PC-9 (cell line): ENCODE measurements around the gene STXBP5L. TPM values are rescaled to one million over a fixed set of nuclear protein-coding genes. Genes with fewer than 3 reads are reported as not detected.

Source experiments
- BruUV-seq: library from RNA; stranded (reverse); fragments of 400-500 nt; replicated peaks from 2 replicates; lab custom pipeline; 2021; lab: Mats Ljungman, UMichigan
- CTCF ChIA-PET: fragments of 300-600 bp; sonication (Branson Sonifier 250); formaldehyde crosslinking; loops from one replicate; lab custom pipeline; 2022; ENCODE audit warnings: antibody characterized with exemption; lab: Charles Lee
- POLR2A ChIA-PET: fragments of 300-600 bp; sonication (Branson Sonifier 250); formaldehyde crosslinking; loops from one replicate; lab custom pipeline; 2022; ENCODE audit warnings: antibody characterized with exemption; ENCODE audit not compliant: unreplicated experiment; lab: Charles Lee
- DNase-seq, 2 experiments: peaks; one replicate each; pipeline versions ENCODE4 v3.0.0 to v3.0.0-alpha.2; 2015 to 2022; ENCODE audit warnings: mixed read lengths in 1 of 2
- H2AFZ ChIP-seq: fragments of 200-600 bp; sonication (generic); 2 replicates; pipeline ENCODE4 v1.8.1; 2017; ENCODE audit warnings: antibody characterized with exemption
- H3F3A ChIP-seq: fragments of 200-600 bp; sonication (generic); 2 replicates; pipeline ENCODE4 v1.8.1; 2017; ENCODE audit warnings: antibody characterized with exemption, mild to moderate bottlenecking, low read depth; ENCODE audit not compliant: insufficient read depth
- H3K27ac ChIP-seq: fragments of 200-600 bp; sonication (generic); 2 replicates; pipeline ENCODE4 v1.6.1; 2016; ENCODE audit warnings: mixed run types
- H3K27me3 ChIP-seq: fragments of 200-600 bp; sonication (generic); 2 replicates; pipeline ENCODE4 v1.6.1; 2016; ENCODE audit warnings: low read depth, mixed run types; ENCODE audit not compliant: insufficient read depth
- H3K36me3 ChIP-seq: fragments of 200-600 bp; sonication (generic); 2 replicates; pipeline ENCODE4 v1.6.1; 2016; ENCODE audit warnings: low read depth, mixed run types
- H3K4me1 ChIP-seq: fragments of 200-600 bp; sonication (generic); replicated peaks from 2 replicates; pipeline ENCODE4 v1.6.1; 2016; ENCODE audit warnings: mixed run types; ENCODE audit not compliant: insufficient read depth
- H3K4me2 ChIP-seq: fragments of 200-600 bp; sonication (generic); 2 replicates; pipeline ENCODE4 v1.6.1; 2017; ENCODE audit warnings: mixed run types
- H3K4me3 ChIP-seq: fragments of 200-600 bp; sonication (generic); 2 replicates; pipeline ENCODE4 v1.6.1; 2016; ENCODE audit warnings: mixed run types
- H3K79me2 ChIP-seq: fragments of 200-600 bp; sonication (generic); 2 replicates; pipeline ENCODE4 v1.6.1; 2017; ENCODE audit warnings: low read depth, mixed run types
- H3K9me2 ChIP-seq: fragments of 200-600 bp; sonication (generic); 2 replicates; pipeline ENCODE4 v1.8.1; 2017; ENCODE audit warnings: mild to moderate bottlenecking; ENCODE audit not compliant: insufficient read depth
- H3K9me3 ChIP-seq: fragments of 200-600 bp; sonication (generic); 2 replicates; pipeline ENCODE4 v1.8.1; 2016; ENCODE audit warnings: low read depth; ENCODE audit not compliant: insufficient read depth
- H4K20me1 ChIP-seq: fragments of 200-600 bp; sonication (generic); 2 replicates; pipeline ENCODE4 v1.8.1; 2017; ENCODE audit not compliant: insufficient read depth
- EZH2 ChIP-seq: fragments of 200-600 bp; sonication (generic); IDR thresholded peaks from 2 replicates; pipeline ENCODE4 v1.8.0; 2017; ENCODE audit warnings: antibody characterized with exemption, low read depth
- intact Hi-C: fragments of 100-400 bp; cut with micrococcal nuclease; formaldehyde crosslinking; loops from one replicate; pipeline ENCODE4 v1.10.0; 2022; ENCODE audit not compliant: unreplicated experiment
- total RNA-seq: library from RNA; stranded (reverse); gene quantifications from 2 replicates; pipeline ENCODE4 v1.2.3, GENCODE V29; 2021
- TF ChIP-seq, protein P1 (sequence below): fragments of 200-600 bp; sonication (generic); conservative IDR thresholded peaks from 2 replicates; pipeline ENCODE4 v1.6.1; 2017; ENCODE audit warnings: mixed run types, antibody characterized with exemption, mild to moderate bottlenecking, moderate library complexity

Gene STXBP5L
- total RNA-seq, 1 experiment from 2014 or later: not detected

- no peaks in the 10 kb centered on the region for H3K27me3 ChIP-seq
- H3K27ac ChIP-seq: no peak overlapping the region
- no peaks in the 10 kb centered on the region for H4K20me1 ChIP-seq
- H2AFZ ChIP-seq: no peak overlapping the region
- no peaks in the 10 kb centered on the region for H3K36me3 ChIP-seq
- POLR2A ChIA-PET: no interaction called here
- no peaks in the 10 kb centered on the region for H3K9me3 ChIP-seq
- no peak for DNase-seq
- no TSS peak for BruUV-seq
- H3K4me3 ChIP-seq: no peak overlapping the region
- CTCF ChIA-PET: no interaction called here
- H3F3A ChIP-seq: no peaks in the 10 kb centered on the region
- intact Hi-C loops: no loop called here
- H3K4me1 ChIP-seq: no peaks in the 10 kb centered on the region
- H3K79me2 ChIP-seq: no peaks in the 10 kb centered on the region
- no peak for TF ChIP-seq EZH2
- TF ChIP-seq, protein P1, sequence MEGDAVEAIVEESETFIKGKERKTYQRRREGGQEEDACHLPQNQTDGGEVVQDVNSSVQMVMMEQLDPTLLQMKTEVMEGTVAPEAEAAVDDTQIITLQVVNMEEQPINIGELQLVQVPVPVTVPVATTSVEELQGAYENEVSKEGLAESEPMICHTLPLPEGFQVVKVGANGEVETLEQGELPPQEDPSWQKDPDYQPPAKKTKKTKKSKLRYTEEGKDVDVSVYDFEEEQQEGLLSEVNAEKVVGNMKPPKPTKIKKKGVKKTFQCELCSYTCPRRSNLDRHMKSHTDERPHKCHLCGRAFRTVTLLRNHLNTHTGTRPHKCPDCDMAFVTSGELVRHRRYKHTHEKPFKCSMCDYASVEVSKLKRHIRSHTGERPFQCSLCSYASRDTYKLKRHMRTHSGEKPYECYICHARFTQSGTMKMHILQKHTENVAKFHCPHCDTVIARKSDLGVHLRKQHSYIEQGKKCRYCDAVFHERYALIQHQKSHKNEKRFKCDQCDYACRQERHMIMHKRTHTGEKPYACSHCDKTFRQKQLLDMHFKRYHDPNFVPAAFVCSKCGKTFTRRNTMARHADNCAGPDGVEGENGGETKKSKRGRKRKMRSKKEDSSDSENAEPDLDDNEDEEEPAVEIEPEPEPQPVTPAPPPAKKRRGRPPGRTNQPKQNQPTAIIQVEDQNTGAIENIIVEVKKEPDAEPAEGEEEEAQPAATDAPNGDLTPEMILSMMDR: no peak
- H3K9me2 ChIP-seq: no peaks in the 10 kb centered on the region
- H3K4me2 ChIP-seq: no peak overlapping the region
Measured at GRCh38 chr3:121111914-121112612, 204.1 kb downstream of the STXBP5L start.

- CTCF ChIA-PET: no interaction called here
- POLR2A ChIA-PET: no interaction called here
- Histone ChIP-seq H3K4me3 (no peak overlapping the region), H3K9me3 (no peaks in the 10 kb centered on the region), H3K79me2 (no peaks in the 10 kb centered on the region), H3K4me2 (no peak overlapping the region), H2AFZ (no peak overlapping the region), H4K20me1 (no peaks in the 10 kb centered on the region), H3K36me3 (no peaks in the 10 kb centered on the region), H3K27ac (no peak overlapping the region), H3K27me3 (no peaks in the 10 kb centered on the region), H3K4me1 (no peaks in the 10 kb centered on the region), H3K9me2 (no peaks in the 10 kb centered on the region; the same call in 1 of the 2 replicates), H3F3A (no peaks in the 10 kb centered on the region)
- no peak for DNase-seq
- no peak for TF ChIP-seq EZH2
- TF ChIP-seq, protein P1: no peak
- intact Hi-C loops: no loop called here
- no TSS peak for BruUV-seq
Measured at GRCh38 chr3:121126033-121126706, 218.2 kb downstream of the STXBP5L start.

DNA sequence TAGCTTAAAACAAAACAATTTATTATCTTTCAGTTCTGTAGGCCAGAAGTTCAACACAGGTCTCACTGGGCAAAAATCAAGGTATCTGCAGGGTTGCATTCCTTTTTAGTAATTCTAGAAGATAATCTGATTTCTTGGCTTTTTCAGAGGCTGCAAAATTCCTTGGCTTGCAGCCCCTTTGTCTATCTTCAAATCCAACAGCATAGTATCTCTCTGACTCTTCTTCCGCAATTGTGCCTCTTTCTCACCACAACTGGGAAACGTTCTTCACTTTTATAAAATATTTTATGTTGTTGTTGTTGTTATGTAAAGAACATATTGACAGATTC lies 218.7 kb downstream of the STXBP5L start:
- H3K4me3 ChIP-seq: no peak overlapping the region
- CTCF ChIA-PET: no interaction called here
- H3K4me2 ChIP-seq: no peak overlapping the region
- H3K9me2 ChIP-seq: no peaks in the 10 kb centered on the region
- TF ChIP-seq, protein P1: no peak
- TF ChIP-seq EZH2: no peak
- H3F3A ChIP-seq: no peaks in the 10 kb centered on the region
- no peaks in the 10 kb centered on the region for H3K36me3 ChIP-seq
- no peak overlapping the region for H2AFZ ChIP-seq
- H3K4me1 ChIP-seq: no peaks in the 10 kb centered on the region
- no peaks in the 10 kb centered on the region for H3K79me2 ChIP-seq
- H3K27ac ChIP-seq: no peak overlapping the region
- DNase-seq: no peak
- intact Hi-C loops: no loop called here
- no peaks in the 10 kb centered on the region for H3K27me3 ChIP-seq
- POLR2A ChIA-PET: no interaction called here
- no TSS peak for BruUV-seq
- H3K9me3 ChIP-seq: no peaks in the 10 kb centered on the region
- H4K20me1 ChIP-seq: no peaks in the 10 kb centered on the region
